Astrocyte (in vitro differentiated cells and primary cell): ENCODE measurements around the gene LMOD3.

Source experiments
- CTCF ChIP-seq: IDR thresholded peaks from 2 replicates; pipeline ENCODE4 v1.5.1; 2011; ENCODE audit warnings: low read depth, mild to moderate bottlenecking, inconsistent platforms, low read length, moderate library complexity; ENCODE audit not compliant: insufficient read depth
- EZH2 ChIP-seq: IDR thresholded peaks from 2 replicates; pipeline ENCODE4 v1.6.1; 2012; ENCODE audit warnings: mild to moderate bottlenecking, low read length, inconsistent platforms; ENCODE audit not compliant: insufficient read depth

- TF ChIP-seq EZH2, result no peak
- TF ChIP-seq CTCF, result no peak
Observed at GRCh38 chr3:69105320-69105719, 17.1 kb downstream of the LMOD3 start.
